DND-41 (cell line): ENCODE data around the gene INTS13.

Experiments
- CTCF ChIP-seq: IDR thresholded peaks from 2 replicates; pipeline ENCODE4 v1.5.1; 2012; ENCODE audit warnings: borderline replicate concordance, low read length, moderate library complexity, mild to moderate bottlenecking; ENCODE audit not compliant: poor library complexity, severe bottlenecking; ENCODE audit errors: extremely low read depth
- EZH2 ChIP-seq: IDR thresholded peaks from 3 replicates; pipeline ENCODE4 v1.6.1; 2012; ENCODE audit warnings: borderline replicate concordance, low read depth, mild to moderate bottlenecking, moderate library complexity, low read length, inconsistent platforms; ENCODE audit not compliant: severe bottlenecking

- TF ChIP-seq CTCF: no peak
- TF ChIP-seq EZH2: no peak
Observed at GRCh38 chr12:26966842-26967241, 29.1 kb upstream of the INTS13 start.
